Endothelial cell of umbilical vein (primary cell): ENCODE data around the gene EIF3D. TPM values are rescaled to one million over a fixed set of nuclear protein-coding genes. Genes with fewer than 3 reads are reported as not detected.

Source experiments
- Bru-seq: library from RNA; stranded (reverse); fragments of 400-500 nt; gene quantifications from one replicate; lab custom pipeline; 2021; lab: Mats Ljungman, UMichigan
- BruChase-seq, 2 experiments: library from RNA; stranded (reverse); fragments of 400-500 nt; gene quantifications; one replicate each; lab custom pipeline; 2021; lab: Mats Ljungman, UMichigan
- BruUV-seq: library from RNA; stranded (reverse); fragments of 400-500 nt; replicated peaks from 2 replicates; lab custom pipeline; 2021; lab: Mats Ljungman, UMichigan
- CTCF ChIA-PET: fragments of 300-600, 350-600 bp; sonication (Branson Sonifier 250); formaldehyde crosslinking; loops from one replicate; lab custom pipeline; 2021; ENCODE audit warnings: antibody characterized with exemption, inconsistent platforms; lab: Charles Lee
- POLR2A ChIA-PET: fragments of 300-600, 350-600 bp; sonication (Branson Sonifier 250); formaldehyde crosslinking; loops from one replicate; lab custom pipeline; 2021; ENCODE audit warnings: antibody characterized with exemption, inconsistent platforms; lab: Charles Lee
- DNase-seq: peaks from one replicate; pipeline ENCODE4 v3.0.0-alpha.2; 2011; ENCODE audit warnings: low read depth, low spot score
- FAIRE-seq: peaks from 2 replicates; lab custom pipeline; 2011; peaks lifted over from hg19 to GRCh38; lab: Jason Lieb, UNC
- H2AFZ ChIP-seq: 2 replicates; pipeline ENCODE4 v1.6.0; 2012; ENCODE audit warnings: low read depth, low read length, control low read depth, inconsistent platforms
- H3K27ac ChIP-seq: 2 replicates; pipeline ENCODE4 v1.5.1; 2011; ENCODE audit warnings: low read depth, mild to moderate bottlenecking, control low read depth, low read length, moderate library complexity; ENCODE audit not compliant: insufficient read depth
- H3K27me3 ChIP-seq, 2 experiments: 2 replicates each; pipeline versions ENCODE4 v1.6.0 to v1.6.1; 2011; ENCODE audit warnings: low read length in 2 of 2, mixed read lengths in 1 of 2; ENCODE audit not compliant: control insufficient read depth in 2 of 2, insufficient read depth in 2 of 2
- H3K36me3 ChIP-seq, 2 experiments: 2 replicates in 1 of 2; 3 replicates in 1 of 2; pipeline ENCODE4 v1.5.1; 2011; ENCODE audit warnings: low read length in 2 of 2, mild to moderate bottlenecking in 1 of 2, moderate library complexity in 1 of 2; ENCODE audit not compliant: control insufficient read depth in 2 of 2, insufficient read depth in 2 of 2; ENCODE audit errors: extremely low read depth in 1 of 2
- H3K4me1 ChIP-seq: 3 replicates; pipeline ENCODE4 v1.5.1; 2011; ENCODE audit warnings: mild to moderate bottlenecking, low read length; ENCODE audit not compliant: control insufficient read depth, insufficient read depth; ENCODE audit errors: extremely low read depth
- H3K4me2 ChIP-seq: 2 replicates; pipeline ENCODE4 v1.6.1; 2011; ENCODE audit warnings: low read length, control low read depth, mixed read lengths; ENCODE audit not compliant: insufficient read depth
- H3K4me3 ChIP-seq, 3 experiments: fragments of 200-600 bp in 1 of 3; sonication (generic), shearing (Covaris generic) in 1 of 3; replicated peaks in 1 of 3; 2 replicates each; pipeline ENCODE4 v1.5.1; 2011 to 2016; ENCODE audit warnings: control low read depth in 3 of 3, low read length in 3 of 3, mild to moderate bottlenecking in 2 of 3, inconsistent platforms in 1 of 3, low read depth in 1 of 3, moderate library complexity in 1 of 3; ENCODE audit not compliant: insufficient read depth in 1 of 3
- H3K79me2 ChIP-seq: 2 replicates; pipeline ENCODE4 v1.6.0; 2012; ENCODE audit warnings: low read length, inconsistent platforms; ENCODE audit not compliant: control insufficient read depth, insufficient read depth
- H3K9ac ChIP-seq: replicated peaks from 2 replicates; pipeline ENCODE3; 2011; ENCODE audit warnings: low read length, control low read depth; ENCODE audit not compliant: insufficient read depth; ENCODE audit errors: extremely low read depth
- H3K9me1 ChIP-seq: replicated peaks from 3 replicates; pipeline ENCODE4 v1.6.0; 2011; ENCODE audit warnings: mild to moderate bottlenecking, low read length; ENCODE audit not compliant: control insufficient read depth, insufficient read depth; ENCODE audit errors: extremely low read depth
- H3K9me3 ChIP-seq: replicated peaks from 2 replicates; pipeline ENCODE4 v1.5.1; 2012; ENCODE audit warnings: low read length, inconsistent platforms; ENCODE audit not compliant: control insufficient read depth, insufficient read depth
- H4K20me1 ChIP-seq: replicated peaks from 2 replicates; pipeline ENCODE3; 2011; ENCODE audit warnings: mild to moderate bottlenecking, low read length; ENCODE audit not compliant: control insufficient read depth, insufficient read depth; ENCODE audit errors: extremely low read depth
- EZH2 ChIP-seq: IDR thresholded peaks from 2 replicates; pipeline ENCODE4 v1.6.1; 2012; ENCODE audit warnings: borderline replicate concordance, low read depth, mild to moderate bottlenecking, moderate library complexity, low read length, inconsistent platforms; ENCODE audit not compliant: severe bottlenecking
- FOS ChIP-seq: IDR thresholded peaks from 2 replicates; pipeline ENCODE4 v1.6.1; 2011; ENCODE audit warnings: mild to moderate bottlenecking, low read length, moderate library complexity, borderline replicate concordance; ENCODE audit not compliant: insufficient read depth
- GATA2 ChIP-seq: IDR thresholded peaks from 2 replicates; pipeline ENCODE4 v1.7.0; 2011; ENCODE audit warnings: low read depth, mild to moderate bottlenecking, moderate library complexity, mixed read lengths, low read length; ENCODE audit not compliant: insufficient read length, insufficient read depth
- JUN ChIP-seq: IDR thresholded peaks from 2 replicates; pipeline ENCODE4 v1.6.1; 2011; ENCODE audit warnings: borderline replicate concordance, low read depth; ENCODE audit not compliant: insufficient read length, insufficient read depth
- MYC ChIP-seq: IDR thresholded peaks from one replicate; pipeline ENCODE4 v1.6.1; 2011; ENCODE audit warnings: mild to moderate bottlenecking, low read depth, low read length
- POLR2A ChIP-seq: IDR thresholded peaks from 2 replicates; pipeline ENCODE4 v1.6.1; 2012; ENCODE audit warnings: low read depth, mild to moderate bottlenecking, control low read depth, low read length
- POLR2AphosphoS5 ChIP-seq: IDR thresholded peaks from 2 replicates; pipeline ENCODE4 v1.6.1; 2012; ENCODE audit warnings: low read depth, mild to moderate bottlenecking, control low read depth, low read length, moderate library complexity; ENCODE audit not compliant: insufficient read depth
- dilution Hi-C: fragments of 300-500 bp; cut with MboI; formaldehyde crosslinking; loops from one replicate; pipeline ENCODE4 v1.15.0; 2019; ENCODE audit warnings: low sequenced_read_pairs; ENCODE audit not compliant: extremely low pct_ligation_motif_present
- intact Hi-C: fragments of 100-400 bp; cut with micrococcal nuclease; formaldehyde crosslinking; loops from one replicate; pipeline ENCODE4 v1.10.0; 2022
- long read RNA-seq: library from polyadenylated mRNA; stranded (forward); transcript quantifications from one replicate; pipeline ENCODE4 v2.0.0, GENCODE V29; 2021
- polyA minus RNA-seq, 3 experiments: library from RNA; depleted of rRNA, polyadenylated mRNA; stranded (reverse); fragments of >200 nt; gene quantifications; 1 replicate in 1 of 3; 2 replicates in 2 of 3; pipeline ENCODE4 v1.2.3, GENCODE V29; 2011
- polyA plus RNA-seq, 4 experiments: library from polyadenylated mRNA; depleted of rRNA in 3 of 4; stranded (reverse) in 3 of 4; unstranded in 1 of 4; fragments of >200 nt; gene quantifications; 2 replicates each; pipeline versions ENCODE4 v1.2.1 to v1.2.3, GENCODE V29; 2011 to 2012; ENCODE audit warnings: missing spikeins in 1 of 4
- total RNA-seq: library from RNA; stranded (reverse); gene quantifications from 2 replicates; pipeline ENCODE4 v1.2.3, GENCODE V29; 2021
- TF ChIP-seq, protein P1 (sequence below), 2 donors: IDR thresholded peaks; 1 replicate in 1 of 2; 2 replicates in 1 of 2; pipeline ENCODE4 v1.5.1; 2011; ENCODE audit warnings: low read length in 2 of 2, mild to moderate bottlenecking in 2 of 2, moderate library complexity in 2 of 2, control low read depth in 1 of 2, inconsistent platforms in 1 of 2, low read depth in 1 of 2; ENCODE audit not compliant: insufficient read depth in 1 of 2; ENCODE audit errors: extremely low read depth in 1 of 2
- TF ChIP-seq, protein P2 (sequence below): IDR thresholded peaks from 2 replicates; pipeline ENCODE4 v1.6.1; 2011; ENCODE audit not compliant: insufficient read depth, insufficient read length

The EIF3D gene, protein sequence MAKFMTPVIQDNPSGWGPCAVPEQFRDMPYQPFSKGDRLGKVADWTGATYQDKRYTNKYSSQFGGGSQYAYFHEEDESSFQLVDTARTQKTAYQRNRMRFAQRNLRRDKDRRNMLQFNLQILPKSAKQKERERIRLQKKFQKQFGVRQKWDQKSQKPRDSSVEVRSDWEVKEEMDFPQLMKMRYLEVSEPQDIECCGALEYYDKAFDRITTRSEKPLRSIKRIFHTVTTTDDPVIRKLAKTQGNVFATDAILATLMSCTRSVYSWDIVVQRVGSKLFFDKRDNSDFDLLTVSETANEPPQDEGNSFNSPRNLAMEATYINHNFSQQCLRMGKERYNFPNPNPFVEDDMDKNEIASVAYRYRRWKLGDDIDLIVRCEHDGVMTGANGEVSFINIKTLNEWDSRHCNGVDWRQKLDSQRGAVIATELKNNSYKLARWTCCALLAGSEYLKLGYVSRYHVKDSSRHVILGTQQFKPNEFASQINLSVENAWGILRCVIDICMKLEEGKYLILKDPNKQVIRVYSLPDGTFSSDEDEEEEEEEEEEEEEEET
- total RNA-seq (192 and 201 TPM in 2 replicates), polyA plus RNA-seq (374 and 413 TPM in 2 replicates), polyA minus RNA-seq (384 and 389 TPM in 2 replicates), Bru-seq, nascent RNA (percentile 94 among the genes with signal in this experiment), BruChase-seq, experiment 1, labeled RNA remaining after a 6-hour chase (percentile 96 among the genes with signal in this experiment), BruChase-seq, experiment 2, labeled RNA remaining after a 2-hour chase (percentile 93 among the genes with signal in this experiment)
- polyA plus RNA-seq (2011; cell fraction: cytosol; rRNA removed), result 391 and 464 TPM in 2 replicates
- polyA plus RNA-seq (2011; cell fraction: nucleus; rRNA removed), result 364 and 367 TPM in 2 replicates
- polyA plus RNA-seq (2012), result 201 and 234 TPM in 2 replicates
- polyA minus RNA-seq (2011; cell fraction: cytosol; rRNA and poly(A)+ RNA removed), result 159 TPM
- 132 and 157 TPM in 2 replicates for polyA minus RNA-seq (2011; cell fraction: nucleus; rRNA and poly(A)+ RNA removed)
- long read RNA-seq, transcript EIF3D-201 (15 exons, 2,155 nt), result major isoform, 613 of 697 reads
- long read RNA-seq, partial matches to known transcripts, result 22 of 697 reads
- long read RNA-seq, other reads (novel, unspliced or antisense), result 59 of 697 reads

DNA sequence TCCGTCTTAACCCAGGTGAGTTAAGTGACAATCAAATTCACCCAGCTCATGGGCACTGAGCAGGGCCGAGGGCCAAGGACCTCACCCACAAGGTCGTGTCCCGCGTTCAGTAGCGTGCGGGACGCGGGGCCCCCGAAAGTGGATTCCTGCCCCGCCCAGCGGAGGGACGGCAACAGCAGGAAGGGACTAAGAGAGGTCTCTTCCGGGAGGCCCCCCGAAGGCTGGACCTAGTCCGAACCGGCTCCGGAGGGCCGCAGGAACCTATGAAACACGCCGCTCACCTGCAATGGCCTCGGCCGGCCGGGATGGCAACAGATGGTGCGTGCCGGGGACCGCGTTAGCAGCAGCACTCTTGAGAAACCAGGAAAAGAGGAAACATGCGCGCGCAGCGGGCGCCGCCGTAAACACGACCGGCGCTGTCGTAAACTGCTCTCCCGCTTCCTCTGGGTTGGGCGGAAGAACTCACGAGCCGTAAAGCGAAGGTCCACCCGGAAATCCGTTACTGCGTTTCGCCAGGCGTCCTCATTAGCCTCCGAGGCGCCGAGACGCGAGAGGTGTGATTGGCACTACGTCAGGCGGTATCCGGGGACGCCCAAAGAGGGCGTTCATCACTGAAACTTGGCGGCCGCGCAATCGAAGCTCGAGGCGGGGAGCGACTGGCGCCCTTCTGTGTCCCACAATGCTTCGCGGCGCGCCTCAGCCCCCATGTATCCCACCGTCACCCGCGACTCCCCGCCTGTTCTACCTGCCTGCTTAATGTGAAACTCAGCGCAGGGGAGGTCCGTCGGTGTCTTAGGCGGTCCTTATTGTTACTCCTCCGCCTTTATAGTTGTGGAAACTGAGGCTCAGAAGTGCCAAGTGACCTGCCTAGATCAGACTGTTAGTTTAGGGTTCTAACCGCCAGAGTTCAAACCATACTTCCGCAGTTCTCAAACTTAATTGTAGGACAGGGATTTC lies at the start of gene EIF3D:
TSS of gene EIF3D (minus strand) at position 372 of the 957 bp plus-strand sequence. CDS start 3,045 bp downstream, outside the sequence.
- intact Hi-C loops (loop anchor here (1.0 to 5.0 kb wide), 4 partner anchors 22 to 197 kb away; partner anchors contain the start of gene FOXRED2), dilution Hi-C loops (no loop called here)
- peak within 1 kb of the TSS; percentile 68 to 95 (median 72) for H3K4me3 ChIP-seq
- ChIA-PET POLR2A (interaction anchor here (0.6 to 1.0 kb wide), 3 partner anchors 18 to 247 kb away, joined by 3 to 5 read pairs (median 3); no protein-coding TSS in a partner anchor), CTCF (interaction anchor here (0.8 to 1.6 kb wide), 6 partner anchors 12 to 327 kb away, joined by 3 to 7 read pairs (median 5); no protein-coding TSS in a partner anchor)
- no peaks in the 10 kb centered on the region for H3K27me3 ChIP-seq
- BruUV-seq, result no TSS peak
- peak; percentile 100 for DNase-seq
- FAIRE-seq, result peak; percentile 97
- H4K20me1 ChIP-seq, result no peaks in the 10 kb centered on the region
- no peaks in the 10 kb centered on the region for H3K9me3 ChIP-seq
- peaks cover 34% of the 10 kb centered on the region for H3K79me2 ChIP-seq
- H3K36me3 ChIP-seq, result peaks cover 13 to 17% of the 10 kb centered on the region in 2 experiments
- H3K4me2 ChIP-seq, result peak within 1 kb of the TSS; percentile 95
- peak within 1 kb of the TSS; percentile 93 for H3K9ac ChIP-seq
- peak; percentile 86 for TF ChIP-seq POLR2A
- peak; percentile 48 for TF ChIP-seq MYC
- TF ChIP-seq, protein P1, sequence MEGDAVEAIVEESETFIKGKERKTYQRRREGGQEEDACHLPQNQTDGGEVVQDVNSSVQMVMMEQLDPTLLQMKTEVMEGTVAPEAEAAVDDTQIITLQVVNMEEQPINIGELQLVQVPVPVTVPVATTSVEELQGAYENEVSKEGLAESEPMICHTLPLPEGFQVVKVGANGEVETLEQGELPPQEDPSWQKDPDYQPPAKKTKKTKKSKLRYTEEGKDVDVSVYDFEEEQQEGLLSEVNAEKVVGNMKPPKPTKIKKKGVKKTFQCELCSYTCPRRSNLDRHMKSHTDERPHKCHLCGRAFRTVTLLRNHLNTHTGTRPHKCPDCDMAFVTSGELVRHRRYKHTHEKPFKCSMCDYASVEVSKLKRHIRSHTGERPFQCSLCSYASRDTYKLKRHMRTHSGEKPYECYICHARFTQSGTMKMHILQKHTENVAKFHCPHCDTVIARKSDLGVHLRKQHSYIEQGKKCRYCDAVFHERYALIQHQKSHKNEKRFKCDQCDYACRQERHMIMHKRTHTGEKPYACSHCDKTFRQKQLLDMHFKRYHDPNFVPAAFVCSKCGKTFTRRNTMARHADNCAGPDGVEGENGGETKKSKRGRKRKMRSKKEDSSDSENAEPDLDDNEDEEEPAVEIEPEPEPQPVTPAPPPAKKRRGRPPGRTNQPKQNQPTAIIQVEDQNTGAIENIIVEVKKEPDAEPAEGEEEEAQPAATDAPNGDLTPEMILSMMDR (IDR thresholded peaks at IDR 0.05; ENCODE audit: extremely low read depth in 1 of 2, insufficient read depth in 1 of 2, low read depth in 1 of 2, low read length in 2 of 2), result no peak
- no peak for TF ChIP-seq JUN
- TF ChIP-seq POLR2AphosphoS5, result peak; percentile 97
- TF ChIP-seq, protein P2, sequence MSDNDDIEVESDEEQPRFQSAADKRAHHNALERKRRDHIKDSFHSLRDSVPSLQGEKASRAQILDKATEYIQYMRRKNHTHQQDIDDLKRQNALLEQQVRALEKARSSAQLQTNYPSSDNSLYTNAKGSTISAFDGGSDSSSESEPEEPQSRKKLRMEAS, result peak; percentile 64
- no peak for TF ChIP-seq EZH2
- TF ChIP-seq GATA2, result no peak
- TF ChIP-seq FOS, result no peak
- peak within 1 kb of the TSS; percentile 96 for H2AFZ ChIP-seq
- peak within 1 kb of the TSS; percentile 84 for H3K27ac ChIP-seq
- no peaks in the 10 kb centered on the region for H3K9me1 ChIP-seq
- H3K4me1 ChIP-seq, result peaks cover 15% of the 10 kb centered on the region
